GM20000 (cell line): Measurements from ENCODE around the gene TFRC.
"Not testable (repeated sequence)": the region's sequence is repeated elsewhere in the genome, so short reads cannot be mapped to it uniquely, and the experiment has no call there.

Experiments used
- DNase-seq: peaks from one replicate; pipeline ENCODE4 v3.0.0; 2012; ENCODE audit warnings: low spot score
- CTCF ChIP-seq: IDR thresholded peaks from 2 replicates; pipeline ENCODE4 v1.5.1; 2012; ENCODE audit warnings: mild to moderate bottlenecking, control low read depth; ENCODE audit errors: extremely low read depth, missing control alignments

TFRC gene

GRCh38 chr3:196039359-196039758 is 42.5 kb downstream of the TFRC start:
- no peak for DNase-seq
- TF ChIP-seq CTCF = no peak

- TF ChIP-seq CTCF = peak; percentile 19
- DNase-seq = not testable (repeated sequence)
Measured at GRCh38 chr3:196026059-196026458, 55.8 kb downstream of the TFRC start.

- no peak for TF ChIP-seq CTCF
- no peak for DNase-seq
Measured at GRCh38 chr3:196024968-196025367, 56.9 kb downstream of the TFRC start.

- no peak for DNase-seq
- no peak for TF ChIP-seq CTCF
Measured at GRCh38 chr3:196023947-196024346, 57.9 kb downstream of the TFRC start.

- DNase-seq = not testable (repeated sequence)
Measured at GRCh38 chr3:196022499-196022878, 59.4 kb downstream of the TFRC start.

- no peak for TF ChIP-seq CTCF
- no peak for DNase-seq
Measured at GRCh38 chr3:196020373-196020772, 61.5 kb downstream of the TFRC start.

GRCh38 chr3:196019576-196019975 is 62.3 kb downstream of the TFRC start:
- DNase-seq = not testable (repeated sequence)

GRCh38 chr3:196018159-196018558 is 63.7 kb downstream of the TFRC start:
- DNase-seq = not testable (repeated sequence)

- TF ChIP-seq CTCF = no peak
- no peak for DNase-seq
Measured at GRCh38 chr3:196016485-196016884, 65.4 kb downstream of the TFRC start.
